ENCODE results near the gene APRT. TPM values are rescaled to one million over a fixed set of nuclear protein-coding genes. Genes with fewer than 3 reads are reported as not detected.

The APRT gene
- total and polyA plus RNA-seq, 9 of the 15 experiments (the other 6 are each of a cell fraction or from before 2014, with no cell fraction given), result 41.7 to 409 (median 146) TPM

DNA sequence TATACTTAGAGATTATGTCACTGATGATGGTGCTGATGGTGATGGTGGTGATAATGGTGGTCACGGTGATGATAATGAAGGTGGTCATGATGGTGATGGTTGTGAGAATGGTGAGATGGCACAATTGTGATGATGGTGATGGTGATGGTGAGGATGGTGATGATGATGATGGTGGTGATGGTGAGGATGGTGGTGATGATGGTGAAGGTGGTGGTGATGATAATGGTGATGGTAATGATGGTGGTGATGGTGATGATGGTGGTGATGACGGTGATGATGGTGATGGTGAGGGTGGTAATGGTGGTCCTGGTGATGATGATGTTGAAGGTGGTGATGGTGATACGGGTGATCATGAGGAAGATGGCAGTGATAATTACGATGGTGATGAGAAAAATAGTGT is 13.7 kb downstream of the APRT start (continued):
- TF ChIP-seq SUPT5H (IDR thresholded peaks at IDR 0.05), result peak; percentile 62
- TF ChIP-seq ELF4 (CRISPR knock-in tag; IDR thresholded peaks at IDR 0.05), result 0 out of 2 replicates have a peak, but pooled peaks have one; percentile 47
- TF ChIP-seq LARP7 (IDR thresholded peaks at IDR 0.05), result peak; percentile 90
- TF ChIP-seq SETDB1 (IDR thresholded peaks at IDR 0.05; ENCODE audit: low read length), result no peak
- 0 out of 2 replicates have a peak, but pooled peaks have one; percentile 40 for TF ChIP-seq HLTF (IDR thresholded peaks at IDR 0.05)
- TF ChIP-seq POLR2B (IDR thresholded peaks at IDR 0.05; ENCODE audit: low read depth, partially characterized antibody), result peak; percentile 45
- TF ChIP-seq, protein P1, sequence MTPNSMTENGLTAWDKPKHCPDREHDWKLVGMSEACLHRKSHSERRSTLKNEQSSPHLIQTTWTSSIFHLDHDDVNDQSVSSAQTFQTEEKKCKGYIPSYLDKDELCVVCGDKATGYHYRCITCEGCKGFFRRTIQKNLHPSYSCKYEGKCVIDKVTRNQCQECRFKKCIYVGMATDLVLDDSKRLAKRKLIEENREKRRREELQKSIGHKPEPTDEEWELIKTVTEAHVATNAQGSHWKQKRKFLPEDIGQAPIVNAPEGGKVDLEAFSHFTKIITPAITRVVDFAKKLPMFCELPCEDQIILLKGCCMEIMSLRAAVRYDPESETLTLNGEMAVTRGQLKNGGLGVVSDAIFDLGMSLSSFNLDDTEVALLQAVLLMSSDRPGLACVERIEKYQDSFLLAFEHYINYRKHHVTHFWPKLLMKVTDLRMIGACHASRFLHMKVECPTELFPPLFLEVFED (CRISPR knock-in tag; conservative IDR thresholded peaks at IDR 0.05), result no peak
- TF ChIP-seq, protein P2, sequence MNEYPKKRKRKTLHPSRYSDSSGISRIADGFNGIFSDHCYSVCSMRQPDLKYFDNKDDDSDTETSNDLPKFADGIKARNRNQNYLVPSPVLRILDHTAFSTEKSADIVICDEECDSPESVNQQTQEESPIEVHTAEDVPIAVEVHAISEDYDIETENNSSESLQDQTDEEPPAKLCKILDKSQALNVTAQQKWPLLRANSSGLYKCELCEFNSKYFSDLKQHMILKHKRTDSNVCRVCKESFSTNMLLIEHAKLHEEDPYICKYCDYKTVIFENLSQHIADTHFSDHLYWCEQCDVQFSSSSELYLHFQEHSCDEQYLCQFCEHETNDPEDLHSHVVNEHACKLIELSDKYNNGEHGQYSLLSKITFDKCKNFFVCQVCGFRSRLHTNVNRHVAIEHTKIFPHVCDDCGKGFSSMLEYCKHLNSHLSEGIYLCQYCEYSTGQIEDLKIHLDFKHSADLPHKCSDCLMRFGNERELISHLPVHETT (CRISPR knock-in tag; conservative IDR thresholded peaks at IDR 0.05 in 1 of 2, IDR thresholded peaks at IDR 0.05 in 1 of 2), result no peak
- no peak for TF ChIP-seq MYNN (IDR thresholded peaks at IDR 0.05)
- no peak for TF ChIP-seq MYNN (CRISPR knock-in tag; IDR thresholded peaks at IDR 0.05)
- no peak for TF ChIP-seq TBP (optimal IDR thresholded peaks at IDR 0.05; ENCODE audit: low read depth, low read length)
- TF ChIP-seq EHMT2 (IDR thresholded peaks at IDR 0.05), result peak; percentile 87
- TF ChIP-seq POLR2A (conservative IDR thresholded peaks at IDR 0.05), result 0 out of 2 replicates have a peak, but pooled peaks have one; percentile 36
- 0 out of 2 replicates have a peak, but pooled peaks have one; percentile 8 for TF ChIP-seq ARID1B (IDR thresholded peaks at IDR 0.05)
- TF ChIP-seq, protein P3, sequence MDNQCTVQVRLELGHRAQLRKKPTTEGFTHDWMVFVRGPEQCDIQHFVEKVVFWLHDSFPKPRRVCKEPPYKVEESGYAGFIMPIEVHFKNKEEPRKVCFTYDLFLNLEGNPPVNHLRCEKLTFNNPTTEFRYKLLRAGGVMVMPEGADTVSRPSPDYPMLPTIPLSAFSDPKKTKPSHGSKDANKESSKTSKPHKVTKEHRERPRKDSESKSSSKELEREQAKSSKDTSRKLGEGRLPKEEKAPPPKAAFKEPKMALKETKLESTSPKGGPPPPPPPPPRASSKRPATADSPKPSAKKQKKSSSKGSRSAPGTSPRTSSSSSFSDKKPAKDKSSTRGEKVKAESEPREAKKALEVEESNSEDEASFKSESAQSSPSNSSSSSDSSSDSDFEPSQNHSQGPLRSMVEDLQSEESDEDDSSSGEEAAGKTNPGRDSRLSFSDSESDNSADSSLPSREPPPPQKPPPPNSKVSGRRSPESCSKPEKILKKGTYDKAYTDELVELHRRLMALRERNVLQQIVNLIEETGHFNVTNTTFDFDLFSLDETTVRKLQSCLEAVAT (IDR thresholded peaks at IDR 0.05), result peak in 1 of 2 experiments; percentile 50; a peak in 1 of 4 replicates
- 0 out of 2 replicates have a peak, but pooled peaks have one; percentile 13 for TF ChIP-seq PHF21A (IDR thresholded peaks at IDR 0.05; ENCODE audit: borderline replicate concordance, low read depth)
- TF ChIP-seq MCM7 (IDR thresholded peaks at IDR 0.05), result peak in 1 of 2 experiments; percentile 93; a peak in 2 of 4 replicates
- TF ChIP-seq PHB2 (IDR thresholded peaks at IDR 0.05; ENCODE audit: low read depth), result 0 out of 2 replicates have a peak, but pooled peaks have one; percentile 27
- TF ChIP-seq MCM3 (IDR thresholded peaks at IDR 0.05), result peak; percentile 83
- peak; percentile 96 for TF ChIP-seq TSC22D4 (tag; IDR thresholded peaks at IDR 0.05)
- TF ChIP-seq, protein P4, sequence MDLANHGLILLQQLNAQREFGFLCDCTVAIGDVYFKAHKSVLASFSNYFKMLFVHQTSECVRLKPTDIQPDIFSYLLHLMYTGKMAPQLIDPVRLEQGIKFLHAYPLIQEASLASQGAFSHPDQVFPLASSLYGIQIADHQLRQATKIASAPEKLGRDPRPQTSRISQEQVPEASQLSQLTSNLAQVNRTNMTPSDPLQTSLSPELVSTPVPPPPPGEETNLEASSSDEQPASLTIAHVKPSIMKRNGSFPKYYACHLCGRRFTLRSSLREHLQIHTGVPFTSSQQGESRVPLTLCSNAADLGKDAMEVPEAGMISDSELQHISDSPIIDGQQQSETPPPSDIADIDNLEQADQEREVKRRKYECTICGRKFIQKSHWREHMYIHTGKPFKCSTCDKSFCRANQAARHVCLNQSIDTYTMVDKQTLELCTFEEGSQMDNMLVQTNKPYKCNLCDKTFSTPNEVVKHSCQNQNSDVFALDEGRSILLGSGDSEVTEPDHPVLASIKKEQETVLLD (IDR thresholded peaks at IDR 0.05), result peak; percentile 69; the same call in 1 of the 2 replicates
- 0 out of 4 replicates have a peak, but pooled peaks of 1 of the 2 experiments have one; percentile 17 for TF ChIP-seq TRIM24 (IDR thresholded peaks at IDR 0.05)
- no peak for TF ChIP-seq SNIP1 (IDR thresholded peaks at IDR 0.05; ENCODE audit: low read depth)
- TF ChIP-seq PCBP2 (IDR thresholded peaks at IDR 0.05; ENCODE audit: low read depth, low read length, poor library complexity, severe bottlenecking), result no peak
